GM19395 (cell line): ENCODE data around the gene SV2C.
A peak's percentile ranks its signal among the peaks of the same experiment; 100 is the strongest.

Experiments
- ATAC-seq: cut with Tn5 transposase; IDR thresholded peaks from one replicate; pipeline ENCODE4 v1.9.1; 2021; ENCODE audit warnings: mild to moderate bottlenecking, moderate library complexity; ENCODE audit not compliant: unreplicated experiment

Gene SV2C

DNA sequence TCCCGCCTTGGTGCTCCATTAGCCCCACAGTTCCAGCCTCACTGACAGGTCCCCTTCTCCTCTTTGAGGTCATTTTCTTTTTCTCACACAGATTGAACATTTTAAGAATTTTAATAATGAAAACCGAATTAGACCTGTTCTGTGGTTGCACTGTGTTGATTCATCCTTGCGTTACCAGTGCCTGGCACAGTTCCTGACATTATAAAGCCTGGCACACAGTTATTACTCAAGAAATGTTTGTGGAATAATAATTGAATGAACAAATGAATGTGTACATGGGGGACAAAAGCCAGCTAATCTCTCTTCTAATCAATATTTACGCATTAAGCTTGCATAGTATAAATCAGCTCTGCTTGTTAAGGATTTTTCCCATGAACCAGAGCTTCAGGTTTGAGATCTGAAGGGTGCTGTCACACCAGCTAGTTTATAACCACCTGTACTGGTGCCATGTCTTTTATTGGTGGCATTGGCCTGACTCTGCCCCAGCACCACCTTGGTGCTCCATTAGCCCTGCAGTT is 80.0 kb downstream of the SV2C start:
- no peak for ATAC-seq

DNA sequence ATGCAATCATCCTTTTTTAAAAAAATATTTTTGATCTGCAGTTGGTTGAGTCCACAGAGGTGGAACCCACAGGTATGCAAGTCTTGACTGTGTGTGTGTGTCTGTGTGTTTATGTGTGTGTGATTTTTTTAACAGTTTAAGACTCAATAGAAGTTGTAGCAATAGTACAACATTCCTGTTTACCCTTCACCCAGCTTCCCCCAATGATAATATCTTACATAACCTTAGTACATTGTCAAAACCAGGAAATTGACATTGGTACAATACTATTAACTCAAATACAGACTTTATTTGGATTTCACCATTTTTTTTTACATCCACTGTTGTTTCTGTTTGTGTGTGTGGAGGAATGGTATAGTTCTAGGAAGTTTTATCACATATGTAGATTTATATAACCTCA is 81.8 kb downstream of the SV2C start:
- ATAC-seq = no peak

DNA sequence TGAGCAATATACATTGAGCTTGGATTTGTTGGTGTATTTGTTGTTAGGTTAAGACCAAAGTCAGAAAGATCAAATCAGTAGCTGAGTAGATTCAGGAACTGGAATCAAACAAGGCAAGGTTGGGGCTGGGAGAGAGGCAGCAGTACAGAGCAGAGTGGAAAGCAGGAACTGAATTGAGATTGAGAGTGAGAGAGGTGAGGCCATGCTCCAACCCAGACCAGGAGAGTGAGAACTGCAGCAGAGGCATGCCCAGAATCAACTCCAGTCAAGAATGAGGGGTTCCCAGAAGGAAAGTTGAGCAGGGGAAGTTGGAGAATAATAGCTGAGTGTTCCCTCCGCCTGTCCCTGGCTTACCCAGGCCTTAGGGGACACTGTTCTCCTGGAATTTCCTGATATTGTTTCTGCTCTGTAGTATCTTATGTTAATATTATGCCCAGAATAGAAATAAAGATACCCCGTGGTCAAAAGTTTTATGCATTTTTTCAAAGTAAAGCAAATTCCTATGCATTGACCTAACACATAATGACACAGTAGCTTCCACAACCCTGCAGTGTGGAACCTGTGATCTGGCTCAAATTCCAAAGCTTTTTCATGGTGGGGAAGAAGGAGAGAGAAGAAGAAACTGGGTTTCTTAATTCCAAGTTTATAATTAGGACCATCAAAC is 82.7 kb downstream of the SV2C start:
- ATAC-seq = no peak

DNA sequence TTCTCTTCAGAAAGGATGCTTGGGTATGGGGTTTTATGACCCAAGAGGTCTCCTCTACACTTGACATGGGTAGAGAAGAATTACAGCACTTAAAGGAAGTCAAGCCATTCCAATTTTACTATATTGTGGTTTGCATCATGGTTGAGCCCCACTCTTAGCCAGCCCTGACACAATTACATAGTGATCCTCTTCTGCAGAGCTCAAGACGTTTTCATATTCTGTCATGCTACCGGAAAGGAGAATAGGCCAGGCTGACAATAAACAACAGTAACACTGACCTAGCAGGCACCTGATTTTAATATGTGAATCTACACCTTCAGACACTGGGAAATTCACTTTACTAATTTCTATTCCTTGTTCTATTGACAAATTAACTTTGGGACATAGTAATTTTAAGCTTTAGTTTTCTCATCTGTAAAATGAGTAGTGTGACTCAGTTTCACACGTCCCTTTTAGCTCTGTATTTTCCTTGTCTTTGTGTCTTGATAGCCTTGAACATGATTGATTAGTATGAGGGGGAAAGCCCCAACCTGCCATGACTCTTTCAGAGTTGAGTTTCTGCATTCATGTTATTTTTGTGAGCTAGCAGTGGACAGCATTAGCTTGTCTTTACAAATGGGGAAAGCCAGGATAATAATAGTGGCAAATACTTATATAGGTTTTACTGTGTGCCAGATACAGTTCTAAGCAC is 83.8 kb downstream of the SV2C start:
- no peak for ATAC-seq

DNA sequence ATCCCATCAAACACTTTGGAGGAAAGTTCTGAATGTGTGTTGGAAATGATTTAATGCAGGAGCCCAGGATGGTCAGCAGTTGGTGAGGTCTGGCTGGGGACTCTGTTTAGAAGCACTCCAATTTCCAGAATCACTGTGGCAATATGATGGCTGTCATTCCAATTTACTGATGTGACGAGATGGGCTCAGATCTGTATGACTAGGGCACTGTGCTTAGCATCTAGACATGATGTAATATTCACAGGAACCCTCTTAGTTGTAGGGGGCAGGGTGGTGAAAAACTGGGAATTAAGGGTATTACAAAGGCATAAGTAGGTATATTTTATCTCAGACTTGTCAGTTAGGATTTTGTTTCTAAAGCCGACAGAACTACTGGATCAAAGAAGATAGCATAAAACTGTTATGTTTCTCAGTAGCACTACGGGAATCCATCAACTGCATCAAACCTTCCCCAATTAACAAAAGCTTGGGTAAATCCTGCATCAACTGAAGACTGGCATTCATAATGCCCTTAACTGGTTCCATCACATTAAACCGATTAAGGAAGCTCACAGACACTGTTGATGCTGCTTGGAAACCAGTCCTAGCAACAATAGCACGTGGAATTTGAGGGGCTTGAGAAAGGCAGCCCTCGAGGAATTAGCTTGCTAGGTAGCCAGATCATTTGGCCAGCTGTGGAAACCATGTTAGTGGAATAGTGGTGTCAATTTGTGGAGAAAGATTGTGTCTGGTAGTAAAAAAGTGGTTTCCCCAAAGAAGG is 86.1 kb downstream of the SV2C start:
- ATAC-seq = no peak

DNA sequence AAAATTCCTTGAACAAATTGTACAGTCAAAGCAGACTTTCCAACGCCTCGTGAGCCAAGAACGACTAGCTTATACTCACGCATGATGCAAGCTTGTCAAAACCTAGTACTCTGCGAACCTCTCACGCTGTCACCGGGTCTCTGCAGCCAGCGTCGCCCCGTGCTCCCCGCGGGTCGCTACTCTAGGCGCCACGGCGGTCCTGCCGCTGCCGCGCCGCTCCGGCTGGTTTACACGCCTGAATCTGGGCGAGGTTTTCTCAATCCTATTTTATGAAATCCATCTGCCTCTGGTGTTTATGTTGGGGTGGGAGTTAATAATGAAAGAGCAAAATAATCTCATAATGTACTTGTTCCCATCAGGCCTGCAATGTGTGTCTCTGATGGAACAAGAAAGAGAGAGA is 90.9 kb downstream of the SV2C start:
- ATAC-seq = no peak

DNA sequence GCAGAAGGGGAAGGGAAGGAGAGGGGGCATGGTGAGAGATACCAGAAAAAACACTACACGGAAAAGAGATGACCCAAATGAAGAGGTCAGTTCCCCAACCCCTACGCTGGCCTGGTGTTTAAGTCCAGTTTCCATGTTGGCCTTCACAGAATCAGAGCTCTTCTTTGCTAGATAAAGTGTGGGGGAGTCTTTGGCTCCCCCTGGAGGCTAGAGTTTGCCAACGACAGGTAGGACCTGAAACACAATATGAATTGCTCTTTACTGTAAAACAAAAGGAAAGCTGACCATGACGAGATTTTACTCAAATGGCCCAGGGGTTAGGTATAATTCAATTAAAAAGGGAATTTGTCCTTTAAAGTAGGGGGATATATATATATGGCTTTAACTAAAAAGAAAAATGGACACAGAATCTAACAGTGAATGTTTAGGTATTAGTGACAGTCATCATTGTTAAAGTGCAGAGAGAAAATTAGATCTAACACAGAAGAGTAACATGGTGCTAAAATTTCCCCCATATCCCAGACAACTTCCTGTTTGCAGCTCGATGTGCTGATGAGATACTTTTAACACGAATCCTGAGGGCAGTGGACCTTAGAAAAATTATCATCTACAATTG is 92.0 kb downstream of the SV2C start:
- ATAC-seq = peak; percentile 52

DNA sequence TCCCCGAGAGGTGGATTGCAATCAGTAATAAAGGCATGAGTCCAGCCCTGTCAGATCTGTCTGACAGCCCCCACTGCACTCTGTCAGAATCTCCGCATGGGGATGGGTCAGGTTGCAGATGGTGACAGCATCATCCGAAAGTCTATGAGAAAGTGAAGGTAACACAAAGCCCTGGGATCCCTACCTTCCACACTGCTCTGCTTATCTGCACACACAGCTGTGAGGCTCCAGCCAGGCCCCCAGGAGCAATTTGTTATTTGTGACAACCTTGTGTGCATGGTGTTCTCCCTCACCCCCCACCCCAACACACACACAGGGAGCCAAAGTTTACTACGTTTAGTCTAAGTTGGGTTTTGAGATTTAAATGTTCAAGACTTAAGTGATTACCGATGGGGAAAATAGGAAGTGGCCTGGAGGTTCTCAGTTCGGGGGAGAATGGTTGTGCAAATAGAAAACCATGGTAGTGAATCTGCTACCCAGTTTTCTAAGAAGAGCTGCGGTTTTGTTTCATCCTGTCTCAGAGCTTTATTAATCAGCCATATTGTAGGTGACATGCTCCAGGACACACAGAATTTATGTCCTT is 92.7 kb downstream of the SV2C start:
- ATAC-seq = peak; percentile 92

DNA sequence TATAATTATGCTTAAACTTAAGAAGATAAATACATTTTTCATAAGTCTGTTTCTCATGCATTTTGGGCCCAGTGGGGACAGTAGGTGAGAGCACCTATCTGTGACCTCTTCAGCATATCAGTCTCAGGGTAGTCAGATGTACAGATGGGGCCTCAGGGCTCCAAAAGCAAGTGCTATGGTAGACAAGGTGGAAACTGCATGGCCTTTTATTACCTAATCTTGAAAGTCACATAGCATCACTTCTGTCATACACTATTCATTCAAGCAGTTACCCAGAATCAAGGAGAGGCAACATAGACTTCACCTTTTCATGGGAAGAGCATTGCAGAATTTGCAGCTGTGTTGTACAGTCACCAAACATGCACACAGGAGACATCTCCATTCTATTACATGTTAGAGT is 94.8 kb downstream of the SV2C start:
- no peak for ATAC-seq

DNA sequence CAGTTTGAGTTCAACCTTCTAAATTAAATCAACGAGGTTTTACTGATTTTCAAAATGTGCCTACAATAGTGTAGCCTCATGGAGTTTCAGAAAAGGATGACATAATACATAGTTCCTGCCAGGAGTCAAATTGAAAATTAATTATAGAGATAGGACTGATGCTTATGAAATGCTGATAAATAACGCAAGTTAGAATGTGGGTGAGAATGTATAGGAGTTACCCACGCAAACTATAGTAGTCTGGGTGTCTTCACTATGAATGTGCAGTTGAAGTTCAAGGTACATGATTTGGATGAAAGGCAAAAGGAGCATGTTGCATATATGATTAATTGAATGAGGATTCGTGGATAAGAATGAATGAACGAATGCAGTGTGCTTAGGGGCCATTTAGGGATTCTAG is 95.7 kb downstream of the SV2C start:
- ATAC-seq = no peak

DNA sequence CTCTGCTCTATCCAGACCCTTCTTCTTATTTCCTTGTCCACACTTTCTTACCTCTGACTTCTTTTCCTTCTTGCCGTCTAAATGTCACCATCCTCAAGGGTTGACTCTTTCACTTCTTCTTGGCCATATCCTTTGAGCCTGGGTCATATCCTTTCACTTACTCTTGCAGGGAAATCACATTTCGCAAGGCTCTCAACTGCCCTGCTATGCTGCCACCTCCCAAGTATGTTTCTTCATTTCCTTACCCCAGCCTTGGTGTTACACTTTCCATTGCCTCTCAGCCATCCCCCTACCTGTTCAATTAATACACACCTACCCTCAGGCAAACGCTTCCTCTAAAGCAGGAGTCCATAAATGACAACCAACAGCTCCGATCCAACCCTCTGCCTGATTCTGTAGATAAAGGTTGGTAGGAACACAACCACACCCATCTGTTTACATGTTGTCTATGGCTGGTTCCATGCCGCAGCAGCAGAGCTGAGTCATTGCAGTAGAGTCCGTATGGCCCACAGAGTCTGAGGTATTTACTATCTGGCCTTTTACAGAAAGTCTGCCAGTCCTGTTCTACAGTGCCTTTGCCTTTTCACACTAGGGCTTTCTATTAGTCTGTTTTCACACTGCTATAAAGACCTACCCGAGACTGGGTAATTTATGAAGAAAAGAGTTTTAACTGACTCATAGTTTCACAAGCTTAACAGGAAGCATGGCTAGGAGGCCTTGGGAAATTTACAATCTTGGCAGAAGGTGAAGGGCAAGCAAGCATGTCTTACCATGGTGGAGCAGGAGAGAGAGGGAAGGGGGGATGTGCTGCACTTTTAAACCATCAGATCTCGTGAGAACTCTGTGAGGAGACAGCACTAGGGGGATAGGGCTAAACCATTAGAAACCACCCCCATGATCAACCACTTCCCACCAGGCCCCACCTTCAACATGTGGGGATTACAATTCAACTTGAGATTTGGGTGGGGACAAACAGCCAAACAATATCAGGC is 97.9 kb downstream of the SV2C start:
- no peak for ATAC-seq

DNA sequence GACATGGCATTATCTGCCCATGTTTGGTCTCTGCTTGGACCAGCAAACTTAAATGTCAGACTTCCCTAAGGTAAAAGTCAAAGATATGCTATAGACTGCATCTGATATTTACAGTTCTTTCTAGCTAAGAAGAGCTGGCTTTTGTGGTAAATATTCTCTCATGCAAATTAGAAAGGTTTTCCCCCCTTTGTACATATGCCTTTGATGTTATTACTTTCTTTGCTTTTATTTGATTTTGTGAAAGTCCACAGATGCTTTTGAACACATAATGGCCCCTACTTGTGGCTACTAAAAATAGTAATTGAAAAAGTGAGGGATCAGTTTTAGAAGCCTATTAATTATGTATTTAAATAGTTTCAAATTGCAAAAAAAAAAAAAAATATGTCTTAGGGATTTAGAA is 104.2 kb downstream of the SV2C start:
- no peak for ATAC-seq

DNA sequence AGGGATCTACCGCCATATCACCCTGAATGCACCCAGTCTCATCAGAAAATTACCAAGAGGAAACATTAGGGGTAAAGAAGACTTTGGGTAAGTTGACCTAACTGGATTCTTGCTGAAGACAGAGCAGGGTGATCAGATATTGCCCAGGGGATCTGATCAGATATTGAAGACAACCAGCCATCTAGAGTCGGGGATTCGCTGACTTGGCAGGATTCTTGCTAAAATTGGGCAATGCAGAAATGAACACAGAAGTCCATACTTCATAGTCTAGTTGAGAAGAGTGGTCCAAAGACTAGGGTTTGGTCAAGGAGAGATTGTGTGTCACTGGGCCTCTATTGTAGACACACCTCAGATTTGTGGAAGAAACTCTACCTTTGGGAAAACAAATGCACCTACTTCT is 107.2 kb downstream of the SV2C start:
- ATAC-seq = no peak

DNA sequence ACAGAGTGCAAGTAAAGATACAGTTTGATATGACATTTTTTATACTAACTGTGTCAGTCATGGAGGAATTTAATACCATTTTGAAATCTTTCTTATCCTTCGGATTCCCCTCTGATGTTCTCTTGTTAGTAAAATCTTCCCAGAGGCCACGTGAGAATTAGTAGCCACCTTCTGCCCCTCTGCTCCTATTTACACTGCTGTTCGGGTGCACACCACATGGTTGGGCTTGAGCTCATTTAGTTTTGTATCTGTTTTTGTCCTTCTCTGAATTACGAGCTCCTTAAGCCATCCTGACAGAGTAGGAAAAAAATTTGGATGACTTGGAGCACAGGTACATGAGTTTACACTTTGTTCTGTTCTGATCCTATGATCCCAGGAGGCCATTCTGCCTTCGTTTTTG is 109.7 kb downstream of the SV2C start:
- no peak for ATAC-seq

DNA sequence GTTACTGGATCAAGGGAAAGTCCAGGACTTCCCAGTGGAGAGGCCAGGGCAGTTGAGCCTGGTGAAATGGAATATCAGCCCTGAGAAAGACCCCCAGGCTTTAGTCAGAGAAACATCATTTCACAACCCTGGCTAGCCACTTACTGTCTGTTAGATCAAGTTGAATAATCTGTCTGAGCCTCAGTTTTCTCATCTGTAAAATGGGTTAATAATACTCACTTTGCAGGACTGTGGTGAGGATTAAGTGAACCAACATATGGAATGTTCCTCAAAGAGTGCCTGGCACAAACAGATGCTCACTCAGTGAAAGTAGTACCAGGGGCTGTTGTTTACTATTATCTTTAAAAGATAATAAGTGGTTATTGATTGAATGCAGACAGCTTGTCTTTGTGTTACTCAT is 110.5 kb downstream of the SV2C start:
- ATAC-seq = no peak

DNA sequence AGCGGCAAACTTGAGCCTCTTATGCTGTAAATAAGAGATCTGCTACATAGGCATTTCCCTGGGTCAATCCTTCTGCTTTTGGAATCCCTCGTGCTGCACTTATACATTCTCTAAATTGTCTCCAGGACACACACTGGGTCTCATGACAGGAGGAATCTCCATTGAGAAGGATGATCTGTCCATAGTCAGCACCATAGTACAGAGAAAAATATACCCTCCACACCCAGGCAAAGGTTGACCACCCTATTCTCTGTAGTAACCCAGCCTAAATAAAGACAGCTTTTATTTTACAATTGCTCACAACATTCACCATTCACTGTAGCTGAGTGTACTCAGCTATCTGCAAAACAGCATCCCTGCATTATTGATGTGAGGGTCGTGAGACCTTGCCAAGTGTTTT is 111.2 kb downstream of the SV2C start:
- no peak for ATAC-seq

DNA sequence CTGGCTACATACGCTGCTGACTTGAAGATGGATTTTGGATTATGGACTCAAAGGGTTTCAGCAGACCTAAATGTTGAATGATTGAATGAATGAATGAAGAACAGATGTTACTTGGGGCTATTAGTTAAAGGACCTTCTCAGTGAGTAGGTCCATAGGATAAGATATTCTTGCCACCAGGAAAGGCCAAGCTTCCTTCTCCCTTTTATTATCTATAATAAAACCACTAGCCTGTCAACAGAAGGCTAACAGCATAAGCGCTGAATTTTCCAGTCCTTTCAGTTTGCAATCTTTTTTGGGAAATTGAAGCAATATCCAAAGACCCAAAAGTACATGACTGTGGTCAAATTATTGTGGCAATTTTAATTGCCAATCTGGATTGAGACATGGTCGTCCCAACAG is 113.3 kb downstream of the SV2C start:
- ATAC-seq = no peak

DNA sequence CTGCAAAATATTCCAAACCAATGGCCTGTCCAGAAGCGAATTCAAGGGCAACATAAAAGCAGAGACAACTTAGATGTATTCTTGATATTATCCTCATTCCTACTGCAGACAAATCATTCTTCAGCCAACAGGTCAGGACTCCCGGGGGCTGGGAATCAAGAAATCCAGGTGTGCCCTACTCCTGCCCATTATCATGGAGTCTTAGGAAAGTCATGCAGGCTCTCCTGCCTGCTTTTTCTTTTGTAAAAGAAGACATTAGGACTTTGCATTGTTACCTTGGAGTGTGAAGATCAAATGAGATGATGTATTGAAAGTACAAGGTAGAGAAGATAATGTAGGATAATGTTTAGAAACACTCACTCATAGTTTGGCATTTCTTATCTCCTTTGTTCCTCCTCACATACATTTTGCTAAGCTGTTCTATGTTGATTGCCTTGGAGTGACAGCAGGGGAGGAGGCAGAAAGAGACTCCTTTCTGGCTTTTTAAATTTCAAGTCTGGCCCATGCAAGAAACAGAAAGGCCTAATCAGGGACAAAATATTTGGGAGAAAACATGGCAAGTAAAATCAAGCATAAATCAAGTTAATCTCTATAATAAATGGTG is 113.8 kb downstream of the SV2C start:
- ATAC-seq = no peak

DNA sequence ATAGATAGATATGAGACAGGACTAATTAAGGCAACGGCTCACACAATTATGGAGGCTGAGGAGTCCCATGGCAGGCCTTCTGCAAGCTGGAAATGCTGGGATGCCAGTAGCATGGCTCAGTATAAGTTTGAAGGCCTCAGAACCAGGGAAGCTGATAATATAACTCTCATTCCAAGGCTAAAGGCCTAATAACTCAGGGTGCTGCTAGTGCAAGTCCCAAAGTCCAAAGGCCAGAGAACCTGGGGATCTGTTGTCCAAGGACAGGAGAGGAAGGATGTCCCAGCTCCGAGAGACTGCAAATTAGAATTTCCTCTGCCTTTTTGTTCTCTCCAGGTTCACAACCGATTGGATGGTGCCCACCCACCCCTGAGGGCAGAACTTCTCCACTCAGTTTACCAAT is 114.5 kb downstream of the SV2C start:
- no peak for ATAC-seq
